Measurements from ENCODE around the gene CLEC4F. TPM values are rescaled to one million over a fixed set of nuclear protein-coding genes. Genes with fewer than 3 reads are reported as not detected.

CLEC4F gene
- total and polyA plus RNA-seq, 2 donors (not counting 3 experiments of a cell fraction or from before 2014, with no cell fraction given), result not detected

DNA sequence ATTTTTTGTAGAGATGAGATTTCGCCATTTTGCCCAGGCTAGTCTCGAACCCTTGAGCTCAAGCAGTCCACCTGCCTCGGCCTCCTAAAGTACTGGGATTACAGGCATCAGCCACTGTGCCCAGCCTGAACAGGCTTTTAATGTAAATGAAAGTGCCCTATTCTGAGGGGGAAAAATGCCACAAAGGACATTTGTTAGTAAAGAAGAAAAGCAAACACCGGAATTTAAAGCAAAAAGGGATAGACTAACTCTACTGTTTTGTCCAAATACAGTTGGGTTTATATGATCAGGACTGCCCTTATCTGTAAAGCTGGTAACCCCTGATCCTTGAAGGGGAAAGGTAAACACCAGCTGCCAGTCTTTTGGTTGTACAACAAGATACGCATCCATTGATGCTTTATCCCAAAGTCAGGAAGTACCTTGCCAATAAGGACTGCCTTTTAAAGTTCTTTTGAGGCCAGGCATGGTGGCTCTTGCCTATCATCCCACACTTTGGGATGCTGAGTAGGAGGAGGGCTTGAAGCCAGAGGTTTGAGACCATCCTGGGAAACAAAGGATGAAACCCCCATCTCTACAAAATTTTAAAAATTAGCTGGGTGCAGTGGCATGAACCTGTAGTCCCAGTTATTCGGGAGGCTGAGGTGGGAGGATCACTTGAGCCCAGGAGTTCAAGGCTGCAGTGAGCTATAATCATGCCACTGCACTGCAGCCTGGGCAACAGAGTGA, 13.1 kb downstream of the CLEC4F start:
- POLR2A ChIA-PET, result no interaction called here
- Histone ChIP-seq H4K20me1 (replicated peaks; ENCODE audit: control insufficient read depth, extremely low read depth, insufficient read depth, low read length) (no peaks in the 10 kb centered on the region), H3K4me1 (ENCODE audit: control insufficient read depth, extremely low read depth, insufficient read depth, low read length) (no peaks in the 10 kb centered on the region), H3K9ac (replicated peaks; ENCODE audit: extremely low read depth, insufficient read depth, low read length) (no peak overlapping the region), H3K9me1 (replicated peaks; ENCODE audit: control insufficient read depth, extremely low read depth, insufficient read depth, low read length) (no peaks in the 10 kb centered on the region), H3K27ac (ENCODE audit: insufficient read depth, low read depth, low read length) (no peak overlapping the region), H3K27me3 (ENCODE audit: control insufficient read depth in 2 of 2, insufficient read depth in 2 of 2, low read length in 2 of 2) (peaks cover 6 to 7% of the 10 kb centered on the region in 2 experiments), H3K9me3 (replicated peaks; ENCODE audit: control insufficient read depth, insufficient read depth, low read length) (no peaks in the 10 kb centered on the region), H2AFZ (ENCODE audit: low read depth, low read length) (no peak overlapping the region), H3K36me3 (ENCODE audit: control insufficient read depth in 2 of 2, extremely low read depth in 1 of 2, insufficient read depth in 2 of 2, low read length in 2 of 2) (no peaks in the 10 kb centered on the region), H3K79me2 (ENCODE audit: control insufficient read depth, insufficient read depth, low read length) (no peaks in the 10 kb centered on the region), H3K4me2 (ENCODE audit: insufficient read depth, low read length) (no peak overlapping the region), H3K4me3 (replicated peaks in 1 of 3; ENCODE audit: insufficient read depth in 1 of 3, low read depth in 1 of 3, low read length in 3 of 3) (no peak overlapping the region)
- no TSS peak for BruUV-seq (replicated peaks)
- DNase-seq (ENCODE audit: low read depth, low spot score) (no peak), FAIRE-seq (no peak)
- intact Hi-C loops (cut with micrococcal nuclease), result no loop called here
- TF ChIP-seq CTCF (IDR thresholded peaks at IDR 0.05; ENCODE audit: extremely low read depth in 1 of 2, insufficient read depth in 1 of 2, low read depth in 1 of 2, low read length in 2 of 2) (no peak), FOS (IDR thresholded peaks at IDR 0.05; ENCODE audit: borderline replicate concordance, insufficient read depth, low read length) (no peak), EZH2 (IDR thresholded peaks at IDR 0.05; ENCODE audit: borderline replicate concordance, low read depth, low read length, severe bottlenecking) (no peak), MAX (IDR thresholded peaks at IDR 0.05; ENCODE audit: insufficient read depth, insufficient read length) (no peak), POLR2AphosphoS5 (IDR thresholded peaks at IDR 0.05; ENCODE audit: insufficient read depth, low read depth, low read length) (no peak), MYC (IDR thresholded peaks at IDR 0.05; ENCODE audit: low read depth, low read length) (no peak), GATA2 (IDR thresholded peaks at IDR 0.05; ENCODE audit: insufficient read depth, insufficient read length, low read depth, low read length) (no peak)
- dilution Hi-C loops (cut with MboI; ENCODE audit: extremely low pct_ligation_motif_present, low sequenced_read_pairs), result no loop called here
- CTCF ChIA-PET, result no interaction called here
